ENCODE measurements around the gene APBB3.
"Not testable (repeated sequence)": the region's sequence is repeated elsewhere in the genome, so short reads cannot be mapped to it uniquely, and the experiment has no call there.

- TF ChIP-seq ARNTL (CRISPR knock-in tag; IDR thresholded peaks at IDR 0.05; ENCODE audit: borderline replicate concordance, low read depth); RARB (CRISPR knock-in tag; IDR thresholded peaks at IDR 0.05); CSDC2 (CRISPR knock-in tag; IDR thresholded peaks at IDR 0.05): not testable (repeated sequence)
Measured at GRCh38 chr5:140579188-140579747, 14.9 kb upstream of the APBB3 start.

All from SK-N-SH treated with all-trans-retinoic acid at 6 μM for 48 hours (cell line).